Fibroblast of upper back skin (primary cell): ENCODE data around the gene CCL18.
"Not testable (repeated sequence)": the region's sequence is repeated elsewhere in the genome, so short reads cannot be mapped to it uniquely, and the experiment has no call there.

Experiments
- DNase-seq: peaks from one replicate; pipeline ENCODE4 v3.0.0-alpha.2; 2013

CCL18 gene

GRCh38 chr17:36104701-36105181 is 40.7 kb downstream of the CCL18 start:
- no peak for DNase-seq

GRCh38 chr17:36105781-36106492 is 41.9 kb downstream of the CCL18 start:
- DNase-seq, result no peak

GRCh38 chr17:36106493-36106835 is 42.4 kb downstream of the CCL18 start:
- no peak for DNase-seq

- no peak for DNase-seq
These were observed 43.6 kb downstream of the CCL18 start for GRCh38 chr17:36107660-36108059.

- DNase-seq, result not testable (repeated sequence)
These were observed 44.2 kb downstream of the CCL18 start for GRCh38 chr17:36108265-36108664.

GRCh38 chr17:36111068-36111490 is 47.0 kb downstream of the CCL18 start:
- DNase-seq, result no peak

GRCh38 chr17:36112572-36112971 is 48.5 kb downstream of the CCL18 start:
- no peak for DNase-seq

GRCh38 chr17:36113131-36113530 is 49.1 kb downstream of the CCL18 start:
- not testable (repeated sequence) for DNase-seq

GRCh38 chr17:36114971-36115648 is 51.0 kb downstream of the CCL18 start:
- not testable (repeated sequence) for DNase-seq

- not testable (repeated sequence) for DNase-seq
These were observed 51.5 kb downstream of the CCL18 start for GRCh38 chr17:36115649-36115977.

- DNase-seq, result no peak
These were observed 53.7 kb downstream of the CCL18 start for GRCh38 chr17:36117505-36118382.

GRCh38 chr17:36118477-36119353 is 54.6 kb downstream of the CCL18 start:
- DNase-seq, result no peak

GRCh38 chr17:36120221-36120620 is 56.1 kb downstream of the CCL18 start:
- no peak for DNase-seq

GRCh38 chr17:36121099-36121498 is 57.0 kb downstream of the CCL18 start:
- DNase-seq, result not testable (repeated sequence)
